Fibroblast of lung (primary cell): Measurements from ENCODE around the gene PIK3C3.

Source experiments
- CTCF ChIP-seq, 2 donors: IDR thresholded peaks in 1 of 2; conservative IDR thresholded peaks in 1 of 2; 1 replicate in 1 of 2; 2 replicates in 1 of 2; pipeline ENCODE4 v1.5.1; 2011 to 2012; ENCODE audit warnings: low read length in 2 of 2, control low read depth in 1 of 2, inconsistent platforms in 1 of 2, low read depth in 1 of 2, mild to moderate bottlenecking in 1 of 2
- EZH2 ChIP-seq: IDR thresholded peaks from 2 replicates; pipeline ENCODE4 v1.5.1; 2012; ENCODE audit warnings: low read length, control low read depth, mild to moderate bottlenecking; ENCODE audit errors: missing control alignments

GRCh38 chr18:41992066-41992465, 37.0 kb downstream of the PIK3C3 start:
- TF ChIP-seq CTCF (conservative IDR thresholded peaks at IDR 0.05 in 1 of 2, IDR thresholded peaks at IDR 0.05 in 1 of 2; ENCODE audit: low read depth in 1 of 2, low read length in 2 of 2), result no peak
- no peak for TF ChIP-seq EZH2
